ENCODE results near the gene KDM5B. TPM values are rescaled to one million over a fixed set of nuclear protein-coding genes. Genes with fewer than 3 reads are reported as not detected.

The KDM5B gene
- 10 to 100 TPM; 12.0 to 22.6 (median 16.1) TPM for total RNA-seq
- long read RNA-seq, partial matches to known transcripts = 0 of 1 reads
- long read RNA-seq, other reads (novel, unspliced or antisense) = 0 of 1 reads

- peaks cover 0 to 15% (median 3%) of the 10 kb centered on the region in 4 donors for H3K4me1 ChIP-seq
- H3K27me3 ChIP-seq = no peaks in the 10 kb centered on the region
- WGBS (ENCODE audit: insufficient coverage, low coverage, low lambda C conversion rate, missing lambda C conversion rate) = 2% methylated on average over 35 of the region's 84 CpGs
- no peaks in the 10 kb centered on the region for H3K9me3 ChIP-seq
- H3K27ac ChIP-seq = peak within 1 kb of the TSS; percentile 56 to 87 (median 74)
- ATAC-seq (peak; percentile 45 to 58 (median 52)), DNase-seq (peak; percentile 71 to 78 (median 76))
- TF ChIP-seq, protein P1, sequence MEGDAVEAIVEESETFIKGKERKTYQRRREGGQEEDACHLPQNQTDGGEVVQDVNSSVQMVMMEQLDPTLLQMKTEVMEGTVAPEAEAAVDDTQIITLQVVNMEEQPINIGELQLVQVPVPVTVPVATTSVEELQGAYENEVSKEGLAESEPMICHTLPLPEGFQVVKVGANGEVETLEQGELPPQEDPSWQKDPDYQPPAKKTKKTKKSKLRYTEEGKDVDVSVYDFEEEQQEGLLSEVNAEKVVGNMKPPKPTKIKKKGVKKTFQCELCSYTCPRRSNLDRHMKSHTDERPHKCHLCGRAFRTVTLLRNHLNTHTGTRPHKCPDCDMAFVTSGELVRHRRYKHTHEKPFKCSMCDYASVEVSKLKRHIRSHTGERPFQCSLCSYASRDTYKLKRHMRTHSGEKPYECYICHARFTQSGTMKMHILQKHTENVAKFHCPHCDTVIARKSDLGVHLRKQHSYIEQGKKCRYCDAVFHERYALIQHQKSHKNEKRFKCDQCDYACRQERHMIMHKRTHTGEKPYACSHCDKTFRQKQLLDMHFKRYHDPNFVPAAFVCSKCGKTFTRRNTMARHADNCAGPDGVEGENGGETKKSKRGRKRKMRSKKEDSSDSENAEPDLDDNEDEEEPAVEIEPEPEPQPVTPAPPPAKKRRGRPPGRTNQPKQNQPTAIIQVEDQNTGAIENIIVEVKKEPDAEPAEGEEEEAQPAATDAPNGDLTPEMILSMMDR (IDR thresholded peaks at IDR 0.05) = no peak
- peak; percentile 76 for TF ChIP-seq POLR2A (IDR thresholded peaks at IDR 0.05)
- intact Hi-C loops (cut with DNase I) = no loop called here
- H3K36me3 ChIP-seq = no peaks in the 10 kb centered on the region
- H3K4me3 ChIP-seq = peak within 1 kb of the TSS; percentile 77 to 96 (median 95)
These were observed at the start of gene KDM5B for GRCh38 chr1:202807926-202808757. Gene KDM5B (minus strand): TSS chr1:202808421. CDS start chr1:202808305, 116 bp downstream.

DNA sequence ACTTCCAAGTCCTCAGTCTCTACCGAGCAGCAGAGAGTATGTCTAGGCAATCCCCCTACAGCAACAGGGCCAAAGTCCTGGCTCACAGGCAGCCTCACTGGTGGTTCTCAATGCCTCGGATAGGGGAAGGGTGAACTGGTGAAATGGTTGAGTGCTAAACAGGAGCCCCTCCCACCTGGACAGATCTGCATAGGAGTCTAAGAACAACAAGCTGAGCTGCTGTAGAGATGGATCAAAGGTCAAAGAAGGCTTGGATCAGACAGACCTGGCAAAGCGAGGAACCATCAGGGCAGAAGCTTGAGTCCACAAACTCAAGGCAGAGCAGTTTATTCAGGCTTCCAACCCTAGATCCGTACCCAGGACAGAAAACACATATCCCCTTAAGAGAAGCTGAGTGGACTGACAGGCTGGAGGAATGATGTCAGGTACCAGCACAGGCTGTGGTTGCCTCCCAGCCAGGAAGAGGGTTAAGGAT is 49.0 kb upstream of the KDM5B start:
- WGBS (ENCODE audit: insufficient coverage, low coverage, low lambda C conversion rate, missing lambda C conversion rate) = 39% methylated on average over 3 of the region's 4 CpGs
- no peaks in the 10 kb centered on the region for H3K27me3 ChIP-seq
- no peak for TF ChIP-seq POLR2A (IDR thresholded peaks at IDR 0.05)
- TF ChIP-seq, protein P1 (IDR thresholded peaks at IDR 0.05) = no peak
- ATAC-seq (peak; percentile 3 to 44 (median 21)), DNase-seq (peak in 1 of 3 donors; percentile 49)
- H3K4me3 ChIP-seq = no peak overlapping the region
- H3K4me1 ChIP-seq = peaks cover 0 to 34% (median 1%) of the 10 kb centered on the region in 4 donors
- intact Hi-C loops (cut with DNase I) = no loop called here
- H3K36me3 ChIP-seq = no peaks in the 10 kb centered on the region
- peak overlapping the region in 1 of 3 donors; percentile 42 for H3K27ac ChIP-seq
- H3K9me3 ChIP-seq = no peaks in the 10 kb centered on the region

- Histone ChIP-seq H3K9me3 (no peaks in the 10 kb centered on the region), H3K4me1 (peaks cover 0 to 30% (median 0%) of the 10 kb centered on the region in 4 donors), H3K27ac (no peak overlapping the region), H3K36me3 (no peaks in the 10 kb centered on the region), H3K4me3 (no peak overlapping the region), H3K27me3 (no peaks in the 10 kb centered on the region)
- no peak for TF ChIP-seq POLR2A (IDR thresholded peaks at IDR 0.05)
- TF ChIP-seq, protein P1 (IDR thresholded peaks at IDR 0.05) = no peak
- 80% methylated on average over 2 of the region's 2 CpGs for WGBS (ENCODE audit: insufficient coverage, low coverage, low lambda C conversion rate, missing lambda C conversion rate)
- intact Hi-C loops (cut with DNase I) = no loop called here
- no peak for ATAC-seq
- DNase-seq = no peak
These were observed 47.8 kb upstream of the KDM5B start for GRCh38 chr1:202856014-202856413.

- TF ChIP-seq, protein P1 (IDR thresholded peaks at IDR 0.05) = no peak
- TF ChIP-seq POLR2A (IDR thresholded peaks at IDR 0.05) = no peak
- Histone ChIP-seq H3K27ac (no peak overlapping the region), H3K36me3 (no peaks in the 10 kb centered on the region), H3K9me3 (no peaks in the 10 kb centered on the region), H3K4me3 (no peak overlapping the region), H3K4me1 (peaks cover 0 to 24% (median 0%) of the 10 kb centered on the region in 4 donors), H3K27me3 (no peaks in the 10 kb centered on the region)
- intact Hi-C loops (cut with DNase I) = no loop called here
- DNase-seq (no peak), ATAC-seq (no peak)
- 80% methylated on average over 2 of the region's 8 CpGs for WGBS (ENCODE audit: insufficient coverage, low coverage, low lambda C conversion rate, missing lambda C conversion rate)
These were observed 46.6 kb upstream of the KDM5B start for GRCh38 chr1:202854787-202855186.
